NCI-H2081 treated with DMSO at 0.1 percent for 48 hours (cell line): ENCODE results near the gene CKB.

Experiments used
- DNase-seq: peaks from one replicate; lab custom pipeline; 2025; lab: John Stamatoyannopoulos, UW

CKB gene

DNA sequence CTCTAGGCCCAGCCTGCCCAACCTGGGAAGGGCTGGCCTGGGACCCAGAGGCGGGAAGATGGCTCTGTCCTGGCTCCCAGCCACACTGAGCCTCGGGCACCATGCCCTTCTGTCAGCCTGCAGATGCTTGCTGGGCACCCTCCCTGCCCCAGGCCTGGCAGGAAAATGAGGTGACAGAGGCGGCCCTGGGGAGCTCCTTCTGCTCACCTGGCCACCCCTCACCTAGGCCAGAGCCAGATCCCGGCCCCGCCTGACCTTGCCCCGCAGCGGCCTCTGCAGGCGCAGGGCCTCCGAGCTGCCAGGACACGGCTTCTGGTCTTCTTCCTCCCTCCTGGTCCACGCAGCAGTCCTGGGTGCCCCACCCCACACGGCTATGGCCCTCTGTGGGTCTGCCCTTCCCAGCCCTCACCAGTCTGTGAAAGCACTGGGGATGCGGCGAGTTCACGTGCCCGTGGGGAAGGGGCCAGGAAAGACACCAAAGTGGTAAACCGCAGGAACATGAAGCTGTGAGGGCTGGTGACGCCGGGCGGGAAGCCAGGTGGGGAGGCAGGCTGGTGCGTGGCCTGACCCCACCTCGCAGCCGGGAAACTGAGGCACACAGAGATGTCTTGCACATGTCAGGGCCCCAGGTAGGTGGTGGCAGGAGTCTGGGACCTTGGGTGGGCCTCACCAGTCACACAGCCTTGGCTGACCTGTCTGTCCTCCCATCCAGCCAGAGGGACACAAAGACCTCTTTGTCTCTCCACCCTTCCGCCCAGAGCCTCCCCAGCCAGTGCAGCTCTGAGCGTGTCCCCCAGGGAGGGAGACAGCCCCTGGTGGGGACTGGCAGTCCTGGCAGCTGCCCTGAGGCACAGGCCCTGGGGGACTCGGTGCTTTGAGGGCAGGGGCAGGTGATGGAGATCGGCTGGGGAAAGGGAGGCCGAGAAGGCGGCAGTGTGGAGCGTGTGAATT, 27.0 kb upstream of the CKB start:
- DNase-seq, result no peak

DNA sequence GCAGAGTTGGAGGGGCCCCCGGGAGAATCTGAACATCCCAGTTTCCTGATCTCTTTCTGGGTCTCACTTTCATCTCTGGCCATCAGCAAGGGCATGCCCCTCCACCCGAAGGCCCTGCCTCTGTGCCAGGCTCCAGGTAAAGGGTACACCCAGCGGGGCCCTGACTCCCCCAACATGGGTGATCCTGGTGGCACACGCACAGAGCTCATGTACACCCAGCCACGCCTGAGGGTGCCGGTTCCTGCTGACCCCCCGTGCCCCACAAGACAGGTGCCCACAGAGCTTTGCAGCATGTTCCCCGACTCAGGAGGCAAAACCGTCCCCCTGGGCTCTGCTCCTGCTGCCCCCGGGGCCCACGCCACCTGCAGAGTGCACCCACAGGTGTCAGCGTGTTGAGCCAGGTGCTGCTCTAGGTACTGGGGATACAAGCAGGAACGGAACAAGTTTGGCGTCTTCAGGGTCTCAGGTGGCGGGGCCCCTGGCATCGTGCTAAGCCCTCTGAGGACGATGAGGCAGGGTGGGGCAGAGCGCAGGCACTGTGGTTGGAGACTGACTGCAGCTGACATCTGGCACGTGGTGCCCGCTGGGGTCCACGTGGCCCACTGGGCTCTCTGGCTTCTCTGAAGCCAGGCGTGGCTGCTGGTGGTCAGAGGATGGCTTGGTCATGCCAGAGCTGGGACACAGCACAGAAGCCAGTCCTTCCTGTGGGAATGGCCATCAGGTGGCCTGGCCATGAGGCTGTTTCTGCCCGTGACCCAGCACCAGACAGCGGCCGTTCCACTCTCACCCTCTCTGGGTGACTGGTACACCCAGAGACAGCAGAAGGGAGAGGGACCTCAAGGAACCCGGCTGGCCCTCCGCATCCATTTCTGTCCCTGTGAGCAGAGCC, 26.1 kb upstream of the CKB start:
- DNase-seq, result no peak

DNA sequence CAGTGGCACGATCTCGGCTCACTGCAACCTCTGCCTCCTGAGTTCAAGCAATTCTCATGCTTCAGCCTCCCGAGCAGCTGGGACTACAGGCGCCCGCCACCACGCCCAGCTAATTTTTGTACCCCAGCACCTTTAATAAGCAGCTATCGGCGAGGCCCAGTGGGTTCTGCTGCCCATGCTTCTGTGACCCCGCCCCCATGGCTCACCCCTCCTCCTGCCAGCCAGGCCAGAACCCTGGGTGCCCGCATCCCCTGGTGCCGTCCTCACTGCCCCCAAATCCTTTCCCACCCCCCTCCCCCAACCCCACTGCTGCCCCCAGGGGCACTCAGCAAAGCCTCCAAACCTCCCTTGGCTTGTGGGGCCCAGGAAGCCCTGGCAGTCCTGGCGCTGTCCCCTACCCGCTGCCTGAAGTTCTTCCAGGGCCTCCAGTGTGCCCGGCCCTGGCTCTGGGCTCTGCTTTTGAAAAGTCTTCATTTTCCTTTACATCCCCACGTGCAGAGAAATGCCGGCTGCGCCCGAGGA, 25.4 kb upstream of the CKB start:
- no peak for DNase-seq

DNA sequence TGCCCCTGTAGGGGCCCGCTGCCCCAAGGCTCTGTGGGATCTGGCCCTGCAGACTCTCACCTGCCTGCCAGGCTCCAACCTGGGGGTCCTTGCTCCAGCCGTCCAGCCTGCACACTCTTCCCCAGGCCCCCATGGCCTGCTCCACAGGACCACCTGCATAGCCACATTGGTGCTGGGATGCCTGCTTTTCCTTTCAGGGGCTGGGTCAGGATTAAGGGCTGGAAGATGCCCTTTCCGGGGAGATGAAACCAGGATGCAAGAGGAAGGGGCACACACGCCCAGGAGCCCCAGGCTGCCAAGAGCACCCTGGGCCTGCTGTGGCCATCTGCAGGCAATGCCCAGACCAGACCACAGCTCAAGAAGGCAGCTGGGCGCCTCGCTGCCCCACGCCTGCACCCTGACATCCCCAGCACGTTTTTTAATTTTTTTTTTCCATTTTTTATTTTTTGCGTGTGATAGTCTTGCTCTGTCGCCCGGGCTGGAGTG, 24.9 kb upstream of the CKB start:
- DNase-seq, result no peak

DNA sequence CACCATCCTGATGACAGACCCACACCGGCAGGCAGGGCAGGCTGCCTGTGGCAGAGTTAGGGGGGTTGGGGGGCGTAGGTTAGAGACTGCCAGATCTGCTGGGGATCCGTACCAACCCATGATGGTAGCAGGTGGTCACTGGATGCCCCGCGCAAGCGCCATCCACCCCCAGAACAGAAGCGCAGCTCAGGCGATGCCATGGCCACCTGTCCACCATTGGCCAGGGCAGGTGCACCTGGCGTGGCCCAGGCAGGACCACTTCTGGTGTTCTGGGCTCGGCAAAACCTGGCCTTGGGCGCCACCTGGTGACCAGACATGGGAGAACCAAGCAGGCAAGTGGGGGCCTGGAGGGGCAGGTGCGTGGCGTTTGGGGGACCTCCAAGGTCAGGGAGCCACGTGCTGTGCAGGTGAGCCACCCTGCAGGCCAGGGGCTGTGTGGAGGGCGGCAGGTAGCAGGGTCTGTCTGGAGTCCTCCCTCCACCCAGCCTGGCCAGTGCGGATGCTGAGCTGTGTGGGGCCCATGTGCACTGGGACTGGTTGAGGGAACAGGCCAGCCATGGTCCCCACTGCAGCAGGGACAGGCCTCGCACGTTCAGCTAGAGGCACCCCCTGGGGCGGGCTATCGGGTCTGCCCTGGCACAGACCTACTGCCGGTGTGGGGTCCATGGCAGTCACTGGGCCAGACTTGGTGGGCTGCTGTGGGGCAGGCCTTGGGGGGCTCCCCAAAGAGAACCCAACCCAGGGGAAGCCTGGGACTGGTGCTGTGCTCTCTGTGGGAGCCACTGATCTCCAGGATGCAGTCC, 24.2 kb upstream of the CKB start:
- DNase-seq, result peak; percentile 39

DNA sequence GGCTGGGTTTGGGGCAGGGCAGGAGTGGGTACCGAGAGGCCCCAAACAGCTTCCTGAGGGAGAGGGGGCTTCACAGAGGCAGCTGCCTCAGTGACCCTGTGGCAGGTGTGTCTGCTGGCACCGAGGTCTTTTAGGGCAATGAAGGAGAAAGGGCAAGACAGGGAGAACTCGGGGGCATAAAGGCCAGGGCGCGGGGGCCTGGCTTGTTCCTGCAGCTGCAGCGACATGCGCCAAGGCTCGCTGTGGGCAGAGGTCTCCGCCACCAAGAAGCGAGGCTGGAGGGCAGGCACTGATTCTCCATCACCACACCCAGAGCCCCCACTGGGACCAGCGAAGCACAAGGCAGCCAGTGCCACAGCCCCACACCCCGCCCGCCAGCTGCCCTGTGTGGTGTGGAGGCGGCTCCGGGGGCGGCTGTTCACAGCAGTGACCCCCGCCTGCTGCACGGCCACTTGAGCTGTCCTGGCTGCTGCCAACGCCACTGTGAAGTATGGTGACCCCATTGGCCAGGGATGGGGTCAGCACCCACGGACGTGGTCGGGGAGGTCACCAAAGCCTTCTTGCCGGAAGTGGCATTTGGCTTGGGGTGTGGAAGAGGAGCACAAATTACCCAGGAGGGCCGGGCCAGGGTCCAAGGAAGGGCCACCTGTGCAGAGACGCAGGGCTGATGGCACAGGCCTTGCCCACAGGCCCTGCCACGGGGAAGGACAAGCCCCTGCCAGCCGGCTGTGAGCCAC, 23.5 kb upstream of the CKB start:
- no peak for DNase-seq

DNA sequence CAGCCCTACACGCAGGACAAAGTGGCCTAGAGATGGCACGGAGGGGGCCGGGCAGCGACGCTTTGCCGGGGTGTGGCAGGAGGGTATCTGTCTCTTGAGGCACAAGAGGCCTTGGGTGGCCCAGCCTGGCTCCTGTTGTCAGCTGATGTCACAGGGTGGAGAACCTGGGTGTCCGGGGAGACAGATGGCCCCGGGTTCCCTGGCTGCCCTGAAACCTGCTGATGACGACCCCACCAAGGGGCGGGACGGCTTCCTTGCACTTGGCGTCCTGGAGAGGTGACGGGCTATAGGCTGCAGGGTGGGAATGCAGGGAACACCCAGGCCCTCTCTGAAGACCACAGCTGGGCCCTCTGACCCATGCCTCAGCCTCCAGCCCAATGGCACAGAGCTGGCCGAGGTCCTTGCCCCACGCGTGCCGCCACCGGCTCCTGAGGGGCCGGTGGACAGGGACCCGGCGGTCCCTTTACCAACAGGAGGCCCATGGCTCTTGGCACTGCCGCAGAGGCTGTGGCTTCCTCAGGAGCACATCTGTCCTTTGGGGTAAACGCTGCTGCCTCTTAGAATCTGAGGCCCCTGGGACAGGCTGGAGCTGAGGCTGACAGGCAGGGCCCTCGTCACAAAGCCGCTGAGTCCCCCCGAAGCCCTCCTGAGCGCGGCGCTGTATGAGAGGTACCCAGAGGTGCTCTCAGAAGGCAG, 22.7 kb upstream of the CKB start:
- DNase-seq, result no peak

DNA sequence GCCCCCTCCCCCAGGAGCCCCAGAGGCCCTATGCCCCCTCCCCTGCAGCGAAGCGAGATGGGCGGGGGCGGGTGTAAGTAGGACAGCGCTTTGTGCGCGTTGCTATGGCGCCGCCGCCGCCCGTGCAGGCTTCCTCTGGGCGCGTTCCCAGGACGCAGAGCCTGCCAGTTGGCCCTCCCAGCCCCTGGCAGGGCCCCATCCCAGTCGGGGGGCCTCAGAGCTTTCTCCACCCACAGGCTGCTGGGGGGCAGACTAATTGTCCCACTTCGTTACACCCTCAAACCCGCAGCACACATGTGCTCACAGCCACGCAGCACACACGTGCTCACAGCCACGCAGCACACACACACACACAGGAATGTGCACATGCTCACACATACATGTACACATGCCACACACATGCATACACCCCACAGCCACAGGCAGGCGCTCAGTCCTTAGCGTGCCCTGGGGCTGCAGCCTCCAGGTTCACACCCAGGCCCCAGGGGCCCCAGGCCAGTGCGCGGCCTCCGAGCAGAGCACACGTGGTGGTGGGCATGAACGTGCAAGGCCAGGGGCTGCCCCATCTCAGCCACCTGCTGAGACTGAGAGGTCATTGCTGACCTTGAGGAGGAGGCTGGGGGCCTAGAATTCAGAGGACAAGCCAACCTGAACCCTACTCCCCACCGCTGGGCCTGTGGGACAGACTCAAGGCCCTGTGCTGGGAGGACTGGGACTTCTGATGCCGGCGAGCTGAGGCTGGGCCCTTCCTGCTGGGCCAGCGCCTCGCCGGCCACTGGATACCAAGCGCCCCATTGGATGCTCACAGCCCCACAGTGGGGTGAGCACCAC, 22.0 kb upstream of the CKB start:
- no peak for DNase-seq

DNA sequence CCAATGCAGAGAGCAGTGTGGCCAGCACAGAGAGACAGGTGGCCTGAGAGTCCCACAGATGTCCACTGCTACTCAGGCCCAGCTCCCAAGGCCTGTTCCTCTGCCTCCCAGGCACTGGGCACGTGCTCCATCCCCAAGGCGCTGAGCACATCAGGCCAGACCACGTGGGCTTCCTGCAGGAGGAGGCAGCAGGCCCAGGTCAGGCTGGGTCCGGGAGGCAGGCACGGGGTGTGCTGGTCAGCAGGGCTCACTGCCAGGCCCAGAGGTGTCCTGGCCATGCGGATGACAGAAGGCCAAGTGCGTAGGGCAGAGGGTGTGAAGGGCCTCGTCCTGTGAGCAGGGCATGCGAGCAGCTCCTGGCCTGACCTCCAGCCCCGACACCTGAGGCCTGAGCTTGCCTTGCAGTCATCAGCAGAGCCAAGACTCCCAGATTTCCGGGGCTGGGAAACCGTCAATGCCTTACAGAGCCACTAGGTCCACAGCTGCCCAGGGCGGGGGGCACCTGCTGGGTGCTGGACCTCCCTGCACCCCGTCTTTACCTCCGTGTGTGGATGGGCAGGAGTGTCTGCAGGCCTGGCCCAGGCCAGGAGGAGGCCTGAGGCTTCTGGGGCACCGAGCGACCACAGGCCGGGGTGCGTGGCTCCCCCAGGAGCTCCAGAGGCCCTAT, 21.2 kb upstream of the CKB start:
- no peak for DNase-seq

DNA sequence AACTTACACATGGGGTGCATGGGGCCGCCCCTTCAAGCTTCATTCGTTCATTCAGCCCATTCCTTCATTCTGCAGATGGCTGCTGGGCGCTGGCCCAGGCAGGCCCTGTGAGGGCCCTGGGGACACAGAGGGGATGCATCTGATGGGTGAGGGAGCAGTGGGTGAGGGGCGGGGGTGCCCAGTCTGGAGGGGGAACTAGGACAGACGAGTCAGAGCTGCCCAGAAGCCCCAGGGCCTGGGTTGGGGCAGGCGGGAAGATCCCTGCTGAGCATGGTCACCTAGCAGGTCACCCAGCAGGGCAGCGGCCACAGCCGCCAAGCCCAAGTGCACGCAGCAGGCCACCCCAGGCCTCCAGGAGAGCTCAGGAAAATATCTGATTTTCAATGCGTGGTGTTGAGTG, 20.5 kb upstream of the CKB start:
- DNase-seq, result no peak

DNA sequence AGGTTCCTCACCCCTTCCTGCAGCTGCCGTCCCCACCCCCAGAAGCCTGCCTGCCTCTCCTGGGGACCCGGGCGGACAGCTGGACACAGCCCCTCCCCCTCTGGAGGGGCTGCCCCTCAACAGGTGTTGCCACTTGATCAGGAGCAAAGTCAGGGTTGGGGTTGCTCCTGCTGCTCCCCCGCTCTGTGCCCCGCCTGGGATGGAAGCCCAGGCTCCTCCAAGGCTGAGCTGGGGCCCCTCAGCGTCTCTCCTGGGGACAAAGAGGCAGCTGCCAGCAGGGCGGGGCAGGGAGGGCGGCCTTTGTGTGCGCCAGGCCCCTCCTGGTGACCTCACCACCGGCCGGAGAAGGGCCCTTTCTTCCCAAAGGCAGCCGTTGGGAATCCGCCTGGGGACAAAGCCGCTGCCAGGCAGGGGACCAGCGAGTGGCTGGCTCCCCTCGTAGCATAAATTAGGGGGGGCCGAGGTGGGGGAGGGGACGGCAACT, 20.0 kb upstream of the CKB start:
- DNase-seq, result no peak

DNA sequence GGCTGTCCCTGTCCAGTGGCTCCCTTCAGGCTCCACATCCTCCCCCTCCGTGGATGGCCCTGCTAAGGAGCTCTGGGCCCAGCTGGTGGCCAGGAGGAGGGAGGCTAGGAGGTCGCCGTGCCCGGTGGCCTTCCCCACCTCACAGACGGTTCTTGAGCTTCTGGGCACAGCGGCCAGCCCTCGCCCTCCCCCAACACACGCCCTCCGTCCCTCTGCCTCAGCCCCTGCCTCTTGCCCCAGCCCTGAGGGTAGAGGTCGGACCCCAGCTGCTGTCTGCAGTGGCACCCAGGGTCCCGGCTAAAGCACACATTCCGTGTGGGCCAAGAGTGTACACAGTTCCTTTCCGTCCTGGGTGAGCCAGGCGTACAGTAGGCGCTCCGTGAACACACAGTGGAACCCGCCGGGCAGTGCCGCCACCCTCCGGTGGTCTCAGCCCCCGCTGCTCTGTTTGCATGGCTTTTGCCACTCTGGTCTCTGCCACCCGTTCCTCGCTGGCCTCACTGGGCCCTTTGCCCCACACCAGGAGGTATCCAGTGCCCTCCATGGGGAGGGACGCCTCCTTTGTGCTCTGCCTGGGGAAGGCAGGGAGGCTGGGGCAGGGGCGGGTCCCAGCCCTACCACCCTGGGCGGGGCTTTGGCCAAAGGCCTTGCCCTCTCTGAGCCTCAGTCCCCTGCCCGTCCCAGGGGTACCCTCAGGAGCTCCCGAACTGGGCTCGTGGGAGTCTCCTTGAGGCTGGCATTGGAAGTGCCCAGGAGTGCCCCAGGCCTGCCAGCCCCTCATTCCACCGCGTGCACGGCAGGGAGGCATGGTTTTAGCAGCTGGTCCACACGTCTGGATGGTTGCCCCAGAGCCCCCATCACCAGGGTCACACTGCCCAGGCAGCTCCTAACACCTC, 19.3 kb upstream of the CKB start:
- DNase-seq, result no peak

DNA sequence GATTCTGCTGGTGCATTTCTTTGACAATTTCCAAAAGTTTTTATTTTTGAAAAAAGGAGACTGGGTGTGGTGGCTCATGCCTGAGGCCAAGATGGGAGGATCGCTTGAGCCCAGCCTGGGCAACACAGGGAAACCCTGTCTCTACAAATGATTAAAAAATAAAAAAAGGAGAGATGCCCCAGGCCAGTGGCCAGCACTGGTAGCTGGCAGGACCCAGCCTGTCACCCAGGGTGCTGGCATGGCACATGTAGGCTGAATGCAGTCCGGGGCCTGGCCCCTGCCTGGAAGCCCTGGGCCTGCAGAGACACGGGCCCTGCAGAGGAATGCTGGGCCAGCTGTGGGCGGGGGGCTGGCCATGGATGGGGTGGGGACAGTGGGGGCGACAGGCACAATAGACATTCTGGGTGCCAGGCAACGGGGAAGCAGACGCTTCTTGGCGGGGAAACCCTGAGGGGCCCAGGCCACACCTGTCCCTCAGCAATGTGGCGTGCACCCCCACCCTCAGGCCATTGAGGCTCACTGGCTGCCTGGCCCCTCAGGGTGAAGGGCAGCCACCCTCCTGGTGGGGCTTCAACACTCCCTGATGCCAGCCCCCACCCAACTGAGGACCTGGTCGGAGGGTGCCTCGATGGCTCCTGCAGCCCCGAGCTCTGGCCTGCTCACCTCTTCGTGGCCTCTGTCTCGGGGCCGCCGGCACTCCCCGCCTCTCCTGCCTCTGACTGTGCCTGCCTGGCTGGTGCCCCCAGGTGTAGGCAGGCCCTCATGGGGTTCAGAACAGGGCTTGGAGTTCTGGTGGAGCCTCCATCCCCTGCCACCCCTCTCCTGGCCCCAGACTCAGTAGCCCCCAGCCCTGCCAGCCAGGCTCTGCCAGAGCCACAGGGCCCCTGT, 18.4 kb upstream of the CKB start:
- no peak for DNase-seq

DNA sequence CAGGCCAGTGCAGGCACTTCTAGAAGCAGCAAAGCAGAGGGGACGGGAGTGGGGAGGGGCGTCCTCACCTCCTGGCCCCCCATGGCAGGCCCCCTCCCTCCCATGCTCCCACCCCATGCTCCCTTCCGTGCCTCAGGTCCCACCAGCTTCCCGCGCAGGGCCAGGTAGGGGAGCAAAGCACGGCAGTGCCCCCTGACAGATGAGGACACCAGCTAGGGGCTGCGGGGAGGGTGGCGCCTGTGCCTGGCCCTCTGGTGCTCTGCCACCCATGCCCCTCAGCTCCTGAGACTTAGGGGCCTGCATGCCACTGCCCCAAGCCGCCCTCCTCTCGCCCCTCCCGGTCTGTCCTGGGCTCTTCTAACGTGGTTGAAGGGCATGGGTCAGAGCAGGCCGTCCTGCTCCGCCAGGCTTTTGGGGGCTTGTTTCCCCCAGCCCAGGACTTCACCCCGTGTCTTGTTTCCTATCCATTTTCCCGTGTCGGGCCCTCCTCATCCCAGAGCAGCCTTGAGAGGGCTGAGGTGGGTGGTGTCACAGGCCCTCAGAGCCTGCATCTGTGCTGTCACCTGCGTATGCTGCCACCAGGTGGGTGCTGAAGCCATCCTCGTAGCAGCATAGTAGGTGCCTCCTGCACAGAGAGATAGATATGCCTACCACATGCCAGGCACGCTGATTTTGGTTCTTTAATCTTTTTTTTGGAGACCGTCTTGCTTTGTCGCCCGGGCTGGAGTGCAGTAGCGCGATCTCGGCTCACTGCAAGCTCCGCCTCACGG, 16.6 kb upstream of the CKB start:
- DNase-seq, result no peak

DNA sequence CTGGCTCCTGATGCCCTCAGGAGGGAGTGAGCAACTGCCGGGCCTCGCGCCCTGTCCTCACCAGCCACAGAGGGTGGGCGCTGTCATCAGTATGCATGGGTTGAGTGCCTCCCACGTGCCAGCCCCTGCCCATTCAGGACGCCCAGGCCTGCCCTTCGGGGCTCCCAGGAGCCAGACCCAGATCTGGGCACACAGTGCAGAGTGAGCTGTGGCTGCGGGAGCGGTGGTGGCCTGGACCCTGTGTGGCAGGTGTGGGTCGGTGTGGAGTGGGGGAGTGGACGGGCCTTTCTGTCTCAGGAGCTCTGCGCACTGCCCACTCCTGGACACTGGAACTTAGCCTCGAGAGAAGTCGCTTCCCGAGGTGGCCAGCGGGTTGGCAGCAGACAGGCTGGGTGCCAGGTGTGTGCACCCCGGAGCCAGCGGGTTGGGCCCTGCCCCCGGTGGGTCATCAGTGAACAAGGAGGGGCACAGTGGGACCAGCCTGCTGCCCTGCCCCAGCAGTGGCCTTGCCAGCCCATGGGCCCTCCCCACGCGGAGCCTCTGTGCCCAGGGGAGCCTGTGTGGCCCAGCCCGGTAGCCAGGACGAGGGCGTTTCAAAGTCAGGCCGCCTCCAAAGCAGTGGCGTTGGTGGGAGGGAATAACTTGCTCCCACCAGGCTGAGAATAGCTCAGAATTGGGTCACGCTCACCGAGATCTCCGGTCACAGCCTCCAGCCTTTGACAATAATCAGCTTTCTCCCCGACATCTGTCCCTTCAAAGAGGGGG, 15.8 kb upstream of the CKB start:
- no peak for DNase-seq
